ENCODE results near the gene SNX27.

Gene SNX27

DNA sequence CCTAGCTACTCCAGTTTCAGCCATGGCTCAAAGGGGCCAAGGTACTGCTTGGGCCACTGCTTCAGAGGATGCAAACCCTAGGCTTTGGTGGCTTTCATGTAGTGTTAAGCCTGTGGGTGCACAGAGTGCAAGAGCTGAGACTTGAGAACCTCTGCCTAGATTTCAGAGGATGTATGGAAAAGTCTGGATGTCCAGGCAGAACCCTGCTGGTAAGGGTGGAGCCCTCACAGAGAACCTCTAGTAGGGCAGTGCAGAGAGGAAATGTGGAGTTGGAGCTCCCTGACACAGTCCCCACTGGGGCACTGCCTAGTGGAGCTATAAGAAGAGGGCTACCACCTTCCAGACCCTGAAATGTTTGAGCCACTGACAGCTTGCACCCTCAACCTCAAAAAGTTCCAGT lies 125.6 kb downstream of the SNX27 start:
- TF ChIP-seq TAF1 (IDR thresholded peaks at IDR 0.05; ENCODE audit: borderline replicate concordance, insufficient read depth, low read length) (no peak), POLR2AphosphoS5 (IDR thresholded peaks at IDR 0.05; ENCODE audit: low read depth, low read length) (no peak), FOXP2 (optimal IDR thresholded peaks at IDR 0.05; ENCODE audit: borderline replicate concordance, extremely low read depth, extremely low read length, insufficient read depth) (no peak), SIN3A (IDR thresholded peaks at IDR 0.05; ENCODE audit: borderline replicate concordance, insufficient read depth, low read length) (no peak)
- TF ChIP-seq, protein P1, sequence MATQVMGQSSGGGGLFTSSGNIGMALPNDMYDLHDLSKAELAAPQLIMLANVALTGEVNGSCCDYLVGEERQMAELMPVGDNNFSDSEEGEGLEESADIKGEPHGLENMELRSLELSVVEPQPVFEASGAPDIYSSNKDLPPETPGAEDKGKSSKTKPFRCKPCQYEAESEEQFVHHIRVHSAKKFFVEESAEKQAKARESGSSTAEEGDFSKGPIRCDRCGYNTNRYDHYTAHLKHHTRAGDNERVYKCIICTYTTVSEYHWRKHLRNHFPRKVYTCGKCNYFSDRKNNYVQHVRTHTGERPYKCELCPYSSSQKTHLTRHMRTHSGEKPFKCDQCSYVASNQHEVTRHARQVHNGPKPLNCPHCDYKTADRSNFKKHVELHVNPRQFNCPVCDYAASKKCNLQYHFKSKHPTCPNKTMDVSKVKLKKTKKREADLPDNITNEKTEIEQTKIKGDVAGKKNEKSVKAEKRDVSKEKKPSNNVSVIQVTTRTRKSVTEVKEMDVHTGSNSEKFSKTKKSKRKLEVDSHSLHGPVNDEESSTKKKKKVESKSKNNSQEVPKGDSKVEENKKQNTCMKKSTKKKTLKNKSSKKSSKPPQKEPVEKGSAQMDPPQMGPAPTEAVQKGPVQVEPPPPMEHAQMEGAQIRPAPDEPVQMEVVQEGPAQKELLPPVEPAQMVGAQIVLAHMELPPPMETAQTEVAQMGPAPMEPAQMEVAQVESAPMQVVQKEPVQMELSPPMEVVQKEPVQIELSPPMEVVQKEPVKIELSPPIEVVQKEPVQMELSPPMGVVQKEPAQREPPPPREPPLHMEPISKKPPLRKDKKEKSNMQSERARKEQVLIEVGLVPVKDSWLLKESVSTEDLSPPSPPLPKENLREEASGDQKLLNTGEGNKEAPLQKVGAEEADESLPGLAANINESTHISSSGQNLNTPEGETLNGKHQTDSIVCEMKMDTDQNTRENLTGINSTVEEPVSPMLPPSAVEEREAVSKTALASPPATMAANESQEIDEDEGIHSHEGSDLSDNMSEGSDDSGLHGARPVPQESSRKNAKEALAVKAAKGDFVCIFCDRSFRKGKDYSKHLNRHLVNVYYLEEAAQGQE (IDR thresholded peaks at IDR 0.05; ENCODE audit: insufficient read depth in 1 of 2, low read depth in 2 of 2, low read length in 2 of 2) = no peak

DNA sequence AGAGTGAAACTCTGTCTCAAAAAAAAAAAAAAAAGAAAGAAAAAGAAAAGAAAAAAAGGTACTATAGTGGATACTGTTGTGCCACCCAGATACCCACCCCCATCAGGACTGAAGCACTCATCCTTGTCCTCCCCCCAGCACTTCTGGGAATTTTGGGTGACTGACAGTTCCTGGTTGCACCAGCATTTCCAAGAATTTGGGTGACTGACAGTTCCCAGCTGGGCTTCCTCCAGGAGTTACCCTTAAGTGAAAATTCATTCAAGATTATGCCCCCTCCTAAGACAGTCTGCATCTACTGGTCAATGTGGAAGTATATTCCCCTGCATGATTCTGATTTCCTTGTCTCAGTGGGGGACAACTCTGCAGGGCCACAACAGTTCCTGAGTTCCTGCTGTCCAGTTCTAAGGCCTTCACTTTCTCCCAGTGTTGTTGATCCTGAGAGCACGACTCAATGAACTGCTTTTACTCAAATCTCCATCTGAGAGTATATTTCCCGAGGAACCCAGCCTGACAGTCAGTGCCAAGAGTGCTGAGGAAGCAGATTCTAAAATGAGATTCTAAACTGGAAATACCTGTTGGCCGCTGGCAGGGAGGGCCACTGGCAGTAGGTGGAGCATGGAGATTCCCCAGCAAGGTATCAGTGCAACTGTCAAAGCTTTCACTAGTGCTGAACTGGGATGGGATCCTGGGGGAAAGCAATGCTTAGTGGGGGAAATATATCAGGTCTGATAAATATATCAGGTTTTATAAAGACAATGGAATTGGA lies 127.9 kb downstream of the SNX27 start:
- TF ChIP-seq POLR2AphosphoS5 (IDR thresholded peaks at IDR 0.05; ENCODE audit: low read depth, low read length) (no peak), TAF1 (IDR thresholded peaks at IDR 0.05; ENCODE audit: borderline replicate concordance, insufficient read depth, low read length) (no peak), FOXP2 (optimal IDR thresholded peaks at IDR 0.05; ENCODE audit: borderline replicate concordance, extremely low read depth, extremely low read length, insufficient read depth) (no peak), SIN3A (IDR thresholded peaks at IDR 0.05; ENCODE audit: borderline replicate concordance, insufficient read depth, low read length) (no peak)
- TF ChIP-seq, protein P1 (IDR thresholded peaks at IDR 0.05; ENCODE audit: insufficient read depth in 1 of 2, low read depth in 2 of 2, low read length in 2 of 2) = no peak

DNA sequence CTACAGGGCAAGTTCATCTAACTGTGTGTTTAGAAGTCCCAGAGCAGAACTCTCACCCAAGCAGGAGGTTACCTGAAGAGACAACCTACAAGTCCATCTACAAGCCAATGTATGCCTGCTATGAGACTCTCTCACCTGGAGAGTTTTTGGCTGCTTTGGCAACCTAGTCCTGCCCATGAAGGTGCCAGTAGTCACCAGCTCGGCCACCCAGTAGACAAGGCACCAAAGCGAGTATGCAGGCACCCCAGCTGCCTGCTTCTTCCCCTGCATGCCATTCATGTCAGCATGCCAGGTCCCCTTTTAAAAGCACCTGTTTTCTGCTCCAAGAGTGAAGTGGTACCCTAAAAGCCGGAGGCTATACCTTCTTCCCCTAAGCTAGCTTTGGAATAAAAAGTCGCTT lies 129.7 kb downstream of the SNX27 start:
- no peak for TF ChIP-seq POLR2AphosphoS5 (IDR thresholded peaks at IDR 0.05; ENCODE audit: low read depth, low read length)
- TF ChIP-seq TAF1 (IDR thresholded peaks at IDR 0.05; ENCODE audit: borderline replicate concordance, insufficient read depth, low read length) = no peak
- no peak for TF ChIP-seq SIN3A (IDR thresholded peaks at IDR 0.05; ENCODE audit: borderline replicate concordance, insufficient read depth, low read length)
- TF ChIP-seq, protein P1 (IDR thresholded peaks at IDR 0.05; ENCODE audit: insufficient read depth in 1 of 2, low read depth in 2 of 2, low read length in 2 of 2) = no peak
- no peak for TF ChIP-seq FOXP2 (optimal IDR thresholded peaks at IDR 0.05; ENCODE audit: borderline replicate concordance, extremely low read depth, extremely low read length, insufficient read depth)
